Uterus (tissue), 4 donors: ENCODE measurements around the gene NMS. TPM values are rescaled to one million over a fixed set of nuclear protein-coding genes. Genes with fewer than 3 reads are reported as not detected.

ENCODE experiments used
- DNase-seq, 2 donors: peaks; one replicate each; pipeline ENCODE4 v3.0.0-alpha.2; 2019 to 2020
- H3K27ac ChIP-seq, 2 donors: fragments of 200-600 bp; sonication (generic); 1 replicate in 1 of 2; 2 replicates in 1 of 2; pipeline ENCODE4 v1.5.1; 2016 to 2018
- H3K27me3 ChIP-seq, 2 donors: fragments of 200-600 bp; sonication (generic); one replicate each; pipeline ENCODE4 v1.5.1; 2018 to 2019; ENCODE audit warnings: control low read depth in 1 of 2
- H3K36me3 ChIP-seq, 2 donors: fragments of 200-600 bp; sonication (generic); one replicate each; pipeline ENCODE4 v1.5.1; 2019; ENCODE audit warnings: control low read depth in 1 of 2
- H3K4me1 ChIP-seq, 2 donors: fragments of 200-600 bp; sonication (generic); one replicate each; pipeline ENCODE4 v1.5.1; 2018 to 2019; ENCODE audit warnings: control low read depth in 1 of 2
- H3K4me3 ChIP-seq, 2 donors: fragments of 200-600 bp; sonication (generic); 1 replicate in 1 of 2; 2 replicates in 1 of 2; pipeline ENCODE4 v1.5.1; 2018 to 2019; ENCODE audit warnings: mild to moderate bottlenecking in 1 of 2
- H3K9me3 ChIP-seq, 2 donors: fragments of 200-600 bp; sonication (generic); one replicate each; pipeline ENCODE4 v1.5.1; 2019; ENCODE audit warnings: control low read depth in 1 of 2
- POLR2A ChIP-seq, 2 donors: fragments of 450-650 bp; IDR thresholded peaks; one replicate each; pipeline ENCODE4 v1.6.1; 2016; ENCODE audit warnings: antibody characterized with exemption in 2 of 2, mild to moderate bottlenecking in 1 of 2, moderate library complexity in 1 of 2
- intact Hi-C: fragments of 100-400 bp; cut with DNase I; formaldehyde crosslinking; loops from one replicate; pipeline ENCODE4 v1.15.1; 2023; ENCODE audit warnings: low total_unique reads
- total RNA-seq, 4 donors: library from RNA; depleted of rRNA in 3 of 4; stranded (reverse); fragments of >200 nt in 3 of 4; gene quantifications; one replicate each; pipeline versions ENCODE4 v1.1.0 to v1.2.4, GENCODE V29; 2014 to 2023
- TF ChIP-seq, protein P1 (sequence below), 4 experiments: fragments of 200-600 bp in 2 of 4; fragments of 450-650 bp in 2 of 4; sonication (generic) in 2 of 4; IDR thresholded peaks; one replicate each; pipeline ENCODE4 v1.5.1; 2016 to 2019; ENCODE audit warnings: antibody characterized with exemption in 4 of 4, mild to moderate bottlenecking in 2 of 4, moderate library complexity in 1 of 4
- donor health status: DM: yes; HTN: yes; CAD: no.

Gene NMS
- total RNA-seq, 4 donors from 2014 or later, result not detected

DNA sequence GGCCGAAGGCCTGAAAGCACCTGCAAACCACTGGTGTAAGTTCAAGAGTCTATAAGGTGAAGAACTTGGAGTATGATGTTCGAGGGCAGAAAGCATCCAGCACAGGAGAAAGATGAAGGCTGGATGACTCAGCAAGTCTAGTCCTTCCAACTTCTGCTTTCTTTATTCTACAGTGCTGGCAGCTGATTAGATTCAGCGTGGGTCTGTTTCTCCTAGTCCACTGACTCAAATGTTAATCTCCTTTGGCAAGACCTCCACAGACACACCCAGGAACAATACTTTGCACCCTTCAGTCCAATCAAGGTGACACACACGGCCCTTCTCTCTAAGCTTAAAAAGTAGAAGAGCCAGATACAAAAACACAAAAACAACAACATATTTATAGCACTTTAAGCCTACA lies 43.4 kb downstream of the NMS start:
- no peak for DNase-seq
- H3K27me3 ChIP-seq, result no peaks in the 10 kb centered on the region
- no peaks in the 10 kb centered on the region for H3K36me3 ChIP-seq
- H3K9me3 ChIP-seq, result no peaks in the 10 kb centered on the region
- no peak overlapping the region for H3K27ac ChIP-seq
- no peak overlapping the region for H3K4me3 ChIP-seq
- no peaks in the 10 kb centered on the region for H3K4me1 ChIP-seq
- TF ChIP-seq POLR2A (IDR thresholded peaks at IDR 0.05), result no peak
- TF ChIP-seq, protein P1, sequence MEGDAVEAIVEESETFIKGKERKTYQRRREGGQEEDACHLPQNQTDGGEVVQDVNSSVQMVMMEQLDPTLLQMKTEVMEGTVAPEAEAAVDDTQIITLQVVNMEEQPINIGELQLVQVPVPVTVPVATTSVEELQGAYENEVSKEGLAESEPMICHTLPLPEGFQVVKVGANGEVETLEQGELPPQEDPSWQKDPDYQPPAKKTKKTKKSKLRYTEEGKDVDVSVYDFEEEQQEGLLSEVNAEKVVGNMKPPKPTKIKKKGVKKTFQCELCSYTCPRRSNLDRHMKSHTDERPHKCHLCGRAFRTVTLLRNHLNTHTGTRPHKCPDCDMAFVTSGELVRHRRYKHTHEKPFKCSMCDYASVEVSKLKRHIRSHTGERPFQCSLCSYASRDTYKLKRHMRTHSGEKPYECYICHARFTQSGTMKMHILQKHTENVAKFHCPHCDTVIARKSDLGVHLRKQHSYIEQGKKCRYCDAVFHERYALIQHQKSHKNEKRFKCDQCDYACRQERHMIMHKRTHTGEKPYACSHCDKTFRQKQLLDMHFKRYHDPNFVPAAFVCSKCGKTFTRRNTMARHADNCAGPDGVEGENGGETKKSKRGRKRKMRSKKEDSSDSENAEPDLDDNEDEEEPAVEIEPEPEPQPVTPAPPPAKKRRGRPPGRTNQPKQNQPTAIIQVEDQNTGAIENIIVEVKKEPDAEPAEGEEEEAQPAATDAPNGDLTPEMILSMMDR (IDR thresholded peaks at IDR 0.05), result no peak
- intact Hi-C loops, result no loop called here

DNA sequence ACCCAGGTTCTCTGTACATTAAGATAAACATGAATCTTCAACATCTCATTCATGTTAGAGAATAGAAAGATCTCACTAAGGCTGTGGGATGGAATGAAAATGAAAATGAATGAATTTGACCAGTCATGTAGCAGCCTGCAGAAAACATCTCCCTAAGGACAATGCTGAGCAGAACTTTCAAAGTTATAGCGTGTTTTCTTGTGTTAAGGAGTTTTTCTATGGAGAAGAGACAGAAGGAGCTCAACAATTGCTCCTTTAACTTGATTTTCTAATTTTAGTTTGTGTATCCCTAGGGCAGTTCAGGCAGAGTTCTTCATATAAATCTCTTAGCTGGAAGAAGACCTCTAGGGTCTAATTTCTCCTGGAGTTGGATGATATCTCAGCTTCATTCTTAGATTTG lies 47.3 kb downstream of the NMS start:
- TF ChIP-seq POLR2A (IDR thresholded peaks at IDR 0.05), result no peak
- TF ChIP-seq, protein P1 (IDR thresholded peaks at IDR 0.05), result no peak
- intact Hi-C loops, result no loop called here
- Histone ChIP-seq H3K9me3 (no peaks in the 10 kb centered on the region), H3K36me3 (no peaks in the 10 kb centered on the region), H3K4me1 (no peaks in the 10 kb centered on the region), H3K4me3 (no peak overlapping the region), H3K27me3 (no peaks in the 10 kb centered on the region), H3K27ac (no peak overlapping the region)
- no peak for DNase-seq

- intact Hi-C loops, result no loop called here
- DNase-seq, result no peak
- H3K27me3 ChIP-seq, result no peaks in the 10 kb centered on the region
- no peak for TF ChIP-seq POLR2A (IDR thresholded peaks at IDR 0.05)
- TF ChIP-seq, protein P1 (IDR thresholded peaks at IDR 0.05), result no peak
- no peaks in the 10 kb centered on the region for H3K36me3 ChIP-seq
- H3K4me3 ChIP-seq, result no peak overlapping the region
- no peaks in the 10 kb centered on the region for H3K4me1 ChIP-seq
- no peaks in the 10 kb centered on the region for H3K9me3 ChIP-seq
- H3K27ac ChIP-seq, result no peak overlapping the region
Observed at GRCh38 chr2:100518801-100519200, 48.5 kb downstream of the NMS start.

GRCh38 chr2:100520224-100520623 lies 49.9 kb downstream of the NMS start:
- intact Hi-C loops, result no loop called here
- Histone ChIP-seq H3K36me3 (no peaks in the 10 kb centered on the region), H3K9me3 (no peaks in the 10 kb centered on the region), H3K4me1 (no peaks in the 10 kb centered on the region), H3K27me3 (no peaks in the 10 kb centered on the region), H3K27ac (no peak overlapping the region), H3K4me3 (no peak overlapping the region)
- no peak for DNase-seq
- TF ChIP-seq, protein P1 (IDR thresholded peaks at IDR 0.05), result no peak
- TF ChIP-seq POLR2A (IDR thresholded peaks at IDR 0.05), result no peak

- no peaks in the 10 kb centered on the region for H3K36me3 ChIP-seq
- H3K9me3 ChIP-seq, result no peaks in the 10 kb centered on the region
- H3K27ac ChIP-seq, result no peak overlapping the region
- intact Hi-C loops, result no loop called here
- no peaks in the 10 kb centered on the region for H3K4me1 ChIP-seq
- no peak for DNase-seq
- H3K4me3 ChIP-seq, result no peak overlapping the region
- no peaks in the 10 kb centered on the region for H3K27me3 ChIP-seq
- no peak for TF ChIP-seq POLR2A (IDR thresholded peaks at IDR 0.05)
- TF ChIP-seq, protein P1 (IDR thresholded peaks at IDR 0.05), result no peak
Observed at GRCh38 chr2:100522430-100522829, 52.1 kb downstream of the NMS start.
